NCI-H2107 (cell line): Measurements from ENCODE around the gene CHD5.

ENCODE experiments used
- DNase-seq: peaks from one replicate; lab custom pipeline; 2025; lab: John Stamatoyannopoulos, UW

CHD5 gene

DNA sequence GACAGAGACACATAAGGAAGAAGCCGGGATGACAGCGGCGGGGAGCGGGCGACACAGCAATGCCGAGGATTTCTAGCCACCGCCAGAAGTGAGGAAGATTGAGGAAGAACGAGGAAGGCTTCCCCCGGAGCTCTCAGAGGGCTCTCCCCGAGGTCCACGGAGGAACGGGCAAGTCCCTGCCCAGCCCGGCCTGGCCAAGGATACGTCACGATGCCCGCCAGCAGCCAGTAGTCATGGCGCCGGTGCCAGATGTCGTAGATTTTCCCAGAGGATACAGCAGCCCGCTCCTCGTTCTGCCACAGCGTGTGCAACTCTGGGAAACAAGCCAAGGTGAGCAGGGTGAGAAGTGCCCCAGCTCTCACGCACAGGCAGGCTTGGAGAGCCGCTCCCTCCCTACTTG is 68.5 kb downstream of the CHD5 start:
- peak; percentile 9 for DNase-seq

GRCh38 chr1:6110326-6110725 is 69.8 kb downstream of the CHD5 start:
- no peak for DNase-seq

GRCh38 chr1:6109688-6110087 is 70.4 kb downstream of the CHD5 start:
- DNase-seq = no peak

DNA sequence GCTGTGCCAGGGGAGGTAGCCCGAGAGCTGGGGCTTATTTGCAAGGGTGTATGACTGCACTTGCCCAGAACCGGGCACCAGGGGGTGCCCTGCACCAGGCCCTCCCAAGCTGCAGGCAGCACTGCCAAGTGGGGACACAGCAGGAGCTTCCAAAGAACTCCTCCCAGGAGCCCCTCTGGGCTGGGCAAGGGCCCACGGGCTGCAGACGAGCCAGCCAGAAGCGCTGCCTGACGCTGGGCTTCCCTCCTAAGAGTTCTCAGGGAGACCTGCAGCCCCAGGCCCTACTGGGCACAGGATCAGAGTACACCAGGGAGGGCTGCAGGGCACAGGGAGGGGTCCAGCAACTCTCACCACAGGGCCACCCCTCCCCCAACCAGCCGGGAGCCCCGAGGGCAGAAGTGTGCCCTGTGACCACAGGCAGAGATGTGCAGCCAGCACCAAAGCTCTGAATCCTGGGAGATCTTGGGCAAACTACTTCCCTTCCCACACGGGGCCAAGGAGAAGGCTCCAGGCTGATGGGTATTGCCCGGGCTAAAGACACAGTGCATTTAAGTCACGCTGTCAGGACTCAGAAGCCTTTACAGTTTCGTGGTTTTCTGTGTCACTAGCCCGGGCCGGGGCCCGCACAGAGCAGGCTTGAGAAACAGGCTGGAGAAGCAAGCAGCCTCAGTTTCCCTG is 71.0 kb downstream of the CHD5 start:
- DNase-seq = no peak

DNA sequence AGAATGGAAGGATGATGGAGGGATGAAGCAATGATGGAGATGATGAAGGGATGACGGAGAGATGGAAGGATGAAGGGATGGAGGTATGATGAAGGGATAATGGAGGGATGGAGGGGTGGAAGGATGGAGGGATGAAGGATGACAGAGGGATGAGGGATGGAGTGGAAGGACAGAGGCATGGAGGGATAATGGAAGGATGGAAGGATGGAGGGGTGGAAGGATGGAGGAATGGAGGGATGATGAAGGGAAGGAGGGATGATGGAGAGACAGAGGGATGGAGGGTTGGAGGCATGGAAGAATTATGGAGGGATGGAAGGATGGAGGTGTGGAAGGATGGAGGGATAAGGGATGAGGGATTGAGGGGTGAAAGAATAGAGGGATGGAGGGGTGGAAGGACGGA is 71.6 kb downstream of the CHD5 start:
- no peak for DNase-seq

DNA sequence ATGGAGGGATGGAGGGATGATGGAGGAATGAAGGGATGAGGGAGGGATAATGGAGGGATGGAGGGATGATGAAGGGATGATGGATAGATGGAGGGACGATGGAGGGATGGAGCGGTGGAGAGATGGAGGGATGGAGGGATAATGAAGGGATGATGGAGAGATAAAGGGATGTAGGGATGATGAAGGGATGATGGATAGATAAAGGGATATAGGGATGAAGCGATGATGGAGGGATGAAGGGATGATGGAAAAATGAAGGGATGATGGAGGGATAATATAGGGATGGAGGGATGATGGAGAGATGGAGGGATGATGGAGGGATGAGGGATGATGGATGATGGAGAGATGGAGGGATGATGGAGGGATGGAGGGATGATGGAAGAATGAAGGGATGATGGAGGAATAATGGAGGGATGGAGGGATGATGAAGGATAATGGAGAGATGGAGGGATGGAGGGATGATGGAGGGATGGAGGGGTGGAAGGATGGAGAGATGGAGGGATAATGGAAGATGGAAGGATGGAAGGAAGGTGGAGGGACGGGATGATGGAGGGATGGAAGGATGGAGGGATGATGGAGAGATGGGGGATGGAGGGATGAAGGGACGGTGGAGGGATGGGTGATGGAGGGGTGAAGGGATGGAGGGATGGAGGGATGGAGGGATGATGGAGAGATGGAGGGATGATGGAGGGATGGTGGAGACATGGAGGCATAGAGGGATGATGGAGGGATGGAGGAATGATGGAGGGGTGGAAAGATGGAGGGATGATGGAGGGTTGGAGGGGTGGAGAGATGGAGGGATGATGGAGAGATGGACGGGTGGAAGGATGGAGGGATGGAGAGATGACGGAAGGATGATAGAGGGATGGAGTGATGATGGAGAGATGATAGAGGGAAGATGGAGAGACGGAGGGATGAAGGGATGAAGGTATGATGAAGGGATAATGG is 72.4 kb downstream of the CHD5 start:
- no peak for DNase-seq

- DNase-seq = no peak
Observed at GRCh38 chr1:6106977-6107376, 73.1 kb downstream of the CHD5 start.

GRCh38 chr1:6106321-6106731 is 73.8 kb downstream of the CHD5 start:
- no peak for DNase-seq

DNA sequence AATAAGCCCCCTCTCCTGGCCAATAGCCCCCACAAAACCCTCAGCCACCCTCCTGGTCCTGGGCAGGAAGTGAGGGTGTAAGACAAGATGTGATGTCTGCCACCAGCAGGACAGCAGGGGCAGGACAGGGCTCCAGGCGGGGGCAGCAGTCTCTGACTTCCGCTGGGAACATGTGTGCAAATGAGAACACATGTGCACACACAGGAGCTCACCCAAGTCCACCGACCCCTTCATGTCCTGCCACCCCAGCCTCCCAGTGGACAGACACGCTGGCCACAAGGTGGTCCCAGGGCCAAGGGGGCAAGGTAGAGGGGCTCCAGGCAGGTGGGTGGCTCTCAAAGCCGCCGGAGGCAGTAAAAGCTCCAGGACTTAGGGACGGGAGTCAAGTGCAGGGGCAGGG is 74.4 kb downstream of the CHD5 start:
- no peak for DNase-seq

DNA sequence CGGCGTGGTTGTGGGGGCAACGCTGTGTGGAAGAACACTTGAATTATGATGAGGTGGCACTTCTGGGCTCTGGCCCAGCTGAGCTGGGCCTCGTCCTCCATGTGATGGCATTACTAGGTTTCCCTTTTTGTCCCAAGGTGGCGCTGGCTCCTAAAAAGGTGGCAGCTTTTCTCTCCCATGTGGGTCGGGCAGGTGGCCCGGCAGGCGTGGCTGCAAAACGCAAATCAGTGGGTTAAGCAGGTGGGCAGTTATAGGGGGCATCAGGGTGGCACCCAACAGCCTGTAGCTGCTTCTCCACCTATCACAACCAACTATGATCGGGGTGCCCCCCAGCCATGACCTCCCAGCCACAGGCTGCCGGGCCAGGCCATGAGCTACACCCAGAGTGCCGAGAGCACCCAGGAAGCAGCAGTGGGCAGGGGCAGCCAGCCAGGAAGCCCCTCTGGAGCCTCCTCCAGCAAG is 74.9 kb downstream of the CHD5 start:
- DNase-seq = no peak

DNA sequence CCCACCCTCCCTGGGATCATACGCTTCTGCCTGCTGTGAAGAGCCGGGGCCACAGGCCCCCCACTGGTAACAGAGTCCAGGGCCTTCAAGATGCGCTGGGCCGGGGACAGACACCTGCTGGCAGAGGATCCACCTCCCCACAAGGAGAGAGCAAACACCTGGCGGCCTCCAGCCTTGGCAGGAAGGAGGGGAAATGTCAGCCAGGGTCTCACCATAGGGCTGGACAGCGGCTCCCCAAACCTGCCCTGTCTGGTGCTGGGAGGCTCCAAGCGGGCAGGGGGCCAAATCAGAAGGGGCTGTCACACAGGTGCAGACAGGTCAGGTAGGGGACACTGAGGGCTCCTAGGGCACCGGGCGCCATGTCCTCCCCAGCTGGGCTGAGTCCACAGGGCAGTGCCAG is 75.5 kb downstream of the CHD5 start:
- DNase-seq = no peak

- no peak for DNase-seq
Observed at GRCh38 chr1:6103854-6104530, 76.1 kb downstream of the CHD5 start.

DNA sequence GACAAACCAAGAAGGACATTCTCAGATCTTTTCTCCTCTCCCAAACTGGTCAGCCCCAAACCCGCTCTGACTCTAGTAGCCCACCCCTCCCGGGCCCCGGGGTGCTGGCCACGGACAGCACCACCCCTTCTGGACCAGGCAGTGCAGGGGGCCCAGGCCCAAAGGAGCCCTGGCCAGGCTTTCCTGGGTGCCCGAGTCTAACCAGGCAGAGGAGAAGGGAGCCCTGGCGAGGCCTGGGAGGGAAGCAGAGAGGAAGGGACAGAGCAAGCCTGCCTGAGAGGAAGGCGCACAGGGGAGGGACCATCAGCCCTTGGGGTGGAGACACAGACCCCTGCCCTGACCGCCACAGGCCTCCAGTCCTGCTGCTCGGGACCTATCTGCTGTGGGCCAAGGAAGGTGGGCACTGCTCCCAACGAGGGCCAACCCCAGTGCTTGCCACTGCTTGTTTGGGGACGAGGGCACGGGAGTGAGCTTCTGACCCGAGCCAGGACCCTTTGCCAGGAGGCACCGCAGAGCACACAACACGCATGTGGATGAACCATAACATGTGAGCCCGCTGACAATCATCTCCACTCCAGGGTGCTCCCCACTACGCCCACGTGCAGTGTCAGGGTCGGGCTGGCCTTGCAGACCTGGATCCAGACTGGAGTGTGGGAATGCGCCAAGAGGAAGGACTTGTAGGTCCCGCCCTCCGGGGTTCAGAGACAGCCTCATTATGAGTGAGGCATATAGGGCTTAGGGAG is 76.8 kb downstream of the CHD5 start:
- no peak for DNase-seq

GRCh38 chr1:6102532-6102845 is 77.6 kb downstream of the CHD5 start:
- DNase-seq = no peak

- DNase-seq = no peak
Observed at GRCh38 chr1:6101826-6102531, 78.1 kb downstream of the CHD5 start.

- DNase-seq = no peak
Observed at GRCh38 chr1:6100861-6101783, 79.0 kb downstream of the CHD5 start.

DNA sequence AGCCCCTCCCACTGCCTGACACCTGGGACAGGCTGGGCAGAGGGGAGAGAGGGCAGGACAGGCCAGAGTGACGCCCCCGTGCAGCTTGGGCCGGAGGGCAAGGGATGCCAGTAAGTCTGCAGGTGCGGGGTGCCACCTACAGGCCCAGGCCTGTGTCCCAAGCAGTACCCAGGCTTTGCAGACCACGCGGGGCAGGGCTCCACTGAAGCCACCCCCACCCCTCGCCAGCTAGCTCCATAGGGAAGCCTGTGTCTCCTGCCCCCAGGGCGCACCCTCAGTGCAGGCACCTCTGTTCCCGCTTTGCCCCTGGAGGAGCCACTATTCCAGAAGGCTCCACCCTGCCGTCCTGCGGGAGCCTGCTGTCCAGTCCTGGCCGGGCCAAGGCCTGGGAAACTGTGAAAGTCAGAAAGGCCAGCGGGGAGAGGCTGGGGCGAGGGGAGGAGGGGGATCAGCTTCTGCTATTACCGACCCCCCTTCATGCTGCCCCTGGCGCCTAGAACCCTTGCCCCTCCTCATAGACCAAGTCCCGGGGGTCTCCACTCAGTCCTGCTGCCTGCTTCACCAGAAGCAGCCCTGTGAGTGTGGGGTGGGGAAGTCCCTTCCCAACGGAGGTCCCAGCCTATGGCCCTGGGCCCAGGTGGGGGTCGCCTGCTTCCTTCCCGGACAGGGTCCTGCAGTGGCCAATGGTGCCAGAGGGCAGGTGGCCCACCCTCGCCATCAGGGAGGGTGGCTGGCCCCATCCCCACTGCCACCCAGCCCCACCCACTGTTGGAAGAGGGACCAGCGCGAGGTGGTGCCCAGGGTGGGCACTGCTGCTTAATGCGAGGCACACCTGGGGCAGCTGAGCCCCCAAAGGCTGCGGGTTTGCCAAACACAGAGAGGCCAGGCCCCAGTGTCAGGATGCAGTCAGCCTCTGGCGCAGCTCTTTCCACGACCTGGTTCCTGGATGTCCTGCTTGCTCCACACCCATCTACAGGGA is 80.0 kb downstream of the CHD5 start:
- no peak for DNase-seq

GRCh38 chr1:6099297-6099696 is 80.8 kb downstream of the CHD5 start:
- DNase-seq = no peak
